Measurements from ENCODE around the gene TSPAN3.

Gene TSPAN3

DNA sequence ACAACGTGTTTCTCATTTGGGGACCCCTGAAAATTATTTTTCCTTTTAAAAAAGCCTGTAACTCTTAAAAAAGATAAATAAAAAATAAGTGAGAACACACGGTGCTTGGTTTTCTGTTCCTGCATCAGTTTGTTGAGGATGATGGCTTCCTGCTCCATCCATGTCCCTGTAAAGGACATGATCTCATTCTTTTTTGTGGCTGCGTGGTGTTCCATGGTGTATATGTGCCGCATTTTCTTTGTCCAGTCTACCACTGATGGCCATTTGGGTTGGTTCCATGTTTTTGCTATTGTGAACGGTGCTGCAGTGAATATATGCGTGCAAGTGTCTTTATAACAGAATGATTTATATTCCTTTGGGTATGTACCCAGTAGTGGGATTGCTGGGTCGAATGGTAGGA, 2.3 kb downstream of the TSPAN3 start:
- Histone ChIP-seq H3K4me1 (ENCODE audit: control insufficient read depth, insufficient read depth, low read length) (peaks cover 4% of the 10 kb centered on the region), H3K36me3 (ENCODE audit: control insufficient read depth, insufficient read depth, low read length) (no peaks in the 10 kb centered on the region), H3K27me3 (ENCODE audit: control insufficient read depth, insufficient read depth, low read length) (no peaks in the 10 kb centered on the region), H3K4me3 (ENCODE audit: low read length) (no peak overlapping the region), H3K27ac (ENCODE audit: low read length) (no peak overlapping the region), H3K9me3 (ENCODE audit: control insufficient read depth, insufficient read depth, low read length) (no peaks in the 10 kb centered on the region)
- no peak for DNase-seq (ENCODE audit: low read depth, low spot score)
- WGBS (ENCODE audit: insufficient coverage, insufficient read length), result no CpG with 5 or more reads among the region's 7 CpGs

DNA sequence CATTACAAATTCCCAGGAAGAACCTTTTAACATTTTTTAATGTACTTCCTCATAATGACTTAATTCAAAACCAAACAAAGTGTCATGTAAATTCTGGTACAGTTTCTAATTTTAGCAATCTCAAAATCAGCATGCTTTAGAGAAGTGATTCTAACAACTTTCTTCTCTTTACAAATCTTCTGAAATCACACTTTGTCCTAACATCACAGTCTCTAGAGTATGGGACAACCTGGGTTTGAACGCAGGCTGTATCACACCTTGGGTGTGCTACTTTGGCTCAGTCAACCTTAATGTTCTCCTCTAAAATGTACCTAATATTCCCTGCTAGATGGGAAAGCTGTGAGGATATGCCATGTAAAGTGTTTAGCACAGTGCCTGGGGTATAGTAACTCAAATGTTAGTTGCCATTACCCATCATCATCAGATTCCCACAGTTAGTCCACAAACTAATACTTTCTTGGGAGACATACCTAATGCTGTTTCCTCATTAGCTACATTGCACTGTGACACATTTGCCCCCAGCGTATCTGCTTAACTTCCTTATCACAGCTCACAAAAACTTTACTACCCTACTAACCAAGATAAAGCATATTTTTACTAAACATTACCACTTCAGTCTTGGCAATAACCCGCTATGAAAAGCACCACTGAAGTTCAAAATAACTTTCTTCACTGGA, 3.1 kb downstream of the TSPAN3 start:
- Histone ChIP-seq H3K4me1 (ENCODE audit: control insufficient read depth, insufficient read depth, low read length) (peaks cover 4% of the 10 kb centered on the region), H3K9me3 (ENCODE audit: control insufficient read depth, insufficient read depth, low read length) (no peaks in the 10 kb centered on the region), H3K27me3 (ENCODE audit: control insufficient read depth, insufficient read depth, low read length) (no peaks in the 10 kb centered on the region), H3K27ac (ENCODE audit: low read length) (no peak overlapping the region), H3K36me3 (ENCODE audit: control insufficient read depth, insufficient read depth, low read length) (no peaks in the 10 kb centered on the region), H3K4me3 (ENCODE audit: low read length) (no peak overlapping the region)
- DNase-seq (ENCODE audit: low read depth, low spot score), result no peak
- 100% methylated on average over 1 of the region's 3 CpGs for WGBS (ENCODE audit: insufficient coverage, insufficient read length)

DNA sequence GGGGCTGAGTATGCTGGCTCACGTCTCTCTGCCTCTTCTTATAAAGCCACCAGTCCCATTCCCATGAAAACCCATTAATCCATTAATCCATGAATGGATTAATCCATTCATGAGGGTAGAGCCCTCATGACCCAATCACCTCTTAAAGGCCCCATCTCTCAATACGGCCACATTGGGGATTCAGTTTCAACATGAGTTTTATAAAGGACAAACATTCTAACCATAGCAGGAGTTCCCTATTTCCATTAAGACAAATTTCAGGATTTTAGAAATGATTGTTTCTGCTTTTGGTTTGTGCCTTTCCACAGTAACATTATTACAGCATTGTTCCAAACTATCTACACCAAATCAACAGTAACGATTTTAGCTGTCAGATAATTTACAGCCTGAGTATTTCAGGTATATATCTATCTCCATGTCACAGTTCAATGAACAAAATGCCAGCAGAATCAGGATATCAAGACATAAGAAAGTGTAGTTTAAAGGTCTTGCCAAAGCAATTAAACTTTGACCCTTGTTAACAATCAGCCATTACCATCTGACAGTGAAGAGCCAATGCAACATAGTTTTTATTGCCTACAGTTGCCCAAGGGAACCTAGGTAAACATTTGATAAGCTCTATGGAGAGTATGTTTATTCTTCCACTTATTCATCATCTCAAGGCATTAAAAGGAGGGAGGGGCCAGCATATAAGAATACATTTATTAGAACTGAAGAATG, 3.8 kb downstream of the TSPAN3 start:
- Histone ChIP-seq H3K27me3 (ENCODE audit: control insufficient read depth, insufficient read depth, low read length) (no peaks in the 10 kb centered on the region), H3K4me1 (ENCODE audit: control insufficient read depth, insufficient read depth, low read length) (peaks cover 4% of the 10 kb centered on the region), H3K36me3 (ENCODE audit: control insufficient read depth, insufficient read depth, low read length) (no peaks in the 10 kb centered on the region), H3K4me3 (ENCODE audit: low read length) (no peak overlapping the region), H3K27ac (ENCODE audit: low read length) (no peak overlapping the region), H3K9me3 (ENCODE audit: control insufficient read depth, insufficient read depth, low read length) (no peaks in the 10 kb centered on the region)
- DNase-seq (ENCODE audit: low read depth, low spot score), result no peak
- WGBS (ENCODE audit: insufficient coverage, insufficient read length), result no CpG with 5 or more reads among the region's 3 CpGs

DNA sequence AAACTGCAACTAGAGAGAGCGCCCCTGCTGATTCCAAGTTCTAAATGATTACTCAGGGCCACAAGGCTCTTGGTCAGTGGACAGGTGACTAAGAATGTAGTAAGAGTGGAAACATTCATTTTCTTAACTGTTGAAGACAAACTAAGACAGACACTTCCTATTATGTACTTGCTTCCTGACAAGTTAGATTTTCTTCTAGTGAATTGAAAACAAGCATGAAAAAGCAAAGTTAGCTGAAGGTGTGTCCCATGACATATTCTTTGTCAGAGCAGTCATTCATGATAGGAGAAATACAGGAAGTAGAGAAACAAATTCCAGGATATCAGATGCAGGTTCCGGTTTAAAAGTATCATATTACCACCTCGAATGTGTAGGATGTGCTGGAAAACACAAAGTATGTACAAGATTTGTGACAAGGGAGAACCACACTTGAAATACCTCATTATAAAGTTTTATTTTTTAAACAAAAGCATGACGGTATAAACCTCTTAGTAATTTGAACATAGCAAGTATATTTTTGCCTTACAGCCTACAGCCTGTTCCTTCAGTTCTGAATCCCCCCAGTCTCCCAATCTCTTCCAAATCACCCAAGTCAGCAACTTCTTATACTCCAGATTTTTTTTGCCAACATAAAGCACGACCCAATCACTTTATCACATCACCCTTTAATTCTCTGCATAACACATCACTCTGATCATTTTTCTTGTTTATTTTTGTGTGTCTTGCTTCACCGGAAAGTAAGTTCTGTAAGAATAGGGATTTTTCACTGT, 6.2 kb downstream of the TSPAN3 start:
- H3K36me3 ChIP-seq (ENCODE audit: control insufficient read depth, insufficient read depth, low read length), result no peaks in the 10 kb centered on the region
- WGBS (ENCODE audit: insufficient coverage, insufficient read length), result 100% methylated on average over 1 of the region's 6 CpGs

DNA sequence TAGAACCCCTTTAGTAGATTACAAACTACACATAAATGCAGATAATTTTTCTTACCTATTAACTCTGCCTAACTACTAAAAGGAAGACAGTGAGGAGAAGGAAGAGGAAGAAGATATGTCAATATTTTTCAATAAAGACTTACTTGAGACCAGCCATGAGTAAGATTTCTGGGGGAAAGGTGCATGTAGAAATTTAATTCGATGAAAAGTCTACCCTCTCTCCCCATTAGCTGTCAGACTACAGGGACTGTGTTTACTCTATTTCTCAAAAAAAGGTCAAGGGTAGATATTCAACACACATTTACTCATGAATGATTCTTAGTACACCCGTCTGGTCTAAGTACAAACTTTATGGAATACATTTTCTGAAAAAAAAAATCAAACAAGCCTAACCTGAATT, 6.8 kb downstream of the TSPAN3 start:
- Histone ChIP-seq H3K27ac (ENCODE audit: low read length) (no peak overlapping the region), H3K36me3 (ENCODE audit: control insufficient read depth, insufficient read depth, low read length) (no peaks in the 10 kb centered on the region), H3K4me1 (ENCODE audit: control insufficient read depth, insufficient read depth, low read length) (no peaks in the 10 kb centered on the region), H3K27me3 (ENCODE audit: control insufficient read depth, insufficient read depth, low read length) (no peaks in the 10 kb centered on the region), H3K9me3 (ENCODE audit: control insufficient read depth, insufficient read depth, low read length) (no peaks in the 10 kb centered on the region), H3K4me3 (ENCODE audit: low read length) (no peak overlapping the region)
- WGBS (ENCODE audit: insufficient coverage, insufficient read length), result no CpG with 5 or more reads among the region's 2 CpGs
- no peak for DNase-seq (ENCODE audit: low read depth, low spot score)

More for the DNA sequence above, 6.2 kb downstream of the TSPAN3 start:
- Histone ChIP-seq H3K27me3 (ENCODE audit: control insufficient read depth, insufficient read depth, low read length) (no peaks in the 10 kb centered on the region), H3K9me3 (ENCODE audit: control insufficient read depth, insufficient read depth, low read length) (no peaks in the 10 kb centered on the region), H3K27ac (ENCODE audit: low read length) (no peak overlapping the region), H3K4me3 (ENCODE audit: low read length) (no peak overlapping the region), H3K4me1 (ENCODE audit: control insufficient read depth, insufficient read depth, low read length) (peaks cover 3% of the 10 kb centered on the region)
- DNase-seq (ENCODE audit: low read depth, low spot score), result no peak

DNA sequence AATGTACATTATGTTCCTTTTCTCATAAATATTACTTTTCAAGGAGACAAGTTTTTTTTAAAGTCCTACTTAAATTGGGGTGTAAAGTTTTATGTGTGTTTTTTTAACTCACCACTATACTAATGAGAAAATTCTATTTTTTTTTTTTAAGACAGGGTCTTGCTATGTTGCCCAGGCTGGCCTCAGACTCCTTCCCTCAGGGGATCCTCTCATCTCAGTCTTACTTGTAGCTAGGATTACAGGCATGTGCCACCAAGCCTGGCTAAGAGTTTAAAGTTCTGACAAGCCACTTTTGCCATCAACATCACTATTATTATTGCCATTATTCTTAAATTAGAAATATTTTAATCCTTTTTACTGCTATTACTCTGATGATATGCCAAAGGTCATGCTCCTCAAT, 7.7 kb downstream of the TSPAN3 start:
- no peaks in the 10 kb centered on the region for H3K36me3 ChIP-seq (ENCODE audit: control insufficient read depth, insufficient read depth, low read length)
- no peaks in the 10 kb centered on the region for H3K9me3 ChIP-seq (ENCODE audit: control insufficient read depth, insufficient read depth, low read length)
- H3K4me3 ChIP-seq (ENCODE audit: low read length), result no peak overlapping the region
- no peak for DNase-seq (ENCODE audit: low read depth, low spot score)
- no peaks in the 10 kb centered on the region for H3K27me3 ChIP-seq (ENCODE audit: control insufficient read depth, insufficient read depth, low read length)
- no peaks in the 10 kb centered on the region for H3K4me1 ChIP-seq (ENCODE audit: control insufficient read depth, insufficient read depth, low read length)
- H3K27ac ChIP-seq (ENCODE audit: low read length), result no peak overlapping the region

DNA sequence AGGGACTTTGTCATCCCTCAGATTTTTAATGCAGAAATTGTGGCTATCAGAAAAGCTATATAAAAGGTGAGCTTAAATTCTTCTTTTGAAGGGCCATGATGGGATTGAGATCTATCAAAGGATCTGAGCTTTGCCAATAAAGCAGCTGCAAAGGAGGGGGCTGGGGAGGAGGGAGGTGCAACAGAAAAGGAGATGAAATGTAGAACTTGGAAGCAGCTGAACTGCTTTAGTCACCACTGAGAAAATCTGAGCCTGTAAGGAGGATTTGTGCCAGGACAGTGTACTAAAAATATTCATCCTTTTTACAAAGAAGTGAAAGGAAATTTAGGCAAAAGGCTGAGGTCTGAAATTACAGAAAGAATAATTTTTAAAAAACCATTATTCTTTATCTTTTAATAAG, 10.4 kb downstream of the TSPAN3 start:
- H3K9me3 ChIP-seq (ENCODE audit: control insufficient read depth, insufficient read depth, low read length), result no peaks in the 10 kb centered on the region
- no peak overlapping the region for H3K4me3 ChIP-seq (ENCODE audit: low read length)
- H3K4me1 ChIP-seq (ENCODE audit: control insufficient read depth, insufficient read depth, low read length), result no peaks in the 10 kb centered on the region
- no peak overlapping the region for H3K27ac ChIP-seq (ENCODE audit: low read length)
- H3K27me3 ChIP-seq (ENCODE audit: control insufficient read depth, insufficient read depth, low read length), result no peaks in the 10 kb centered on the region
- no peaks in the 10 kb centered on the region for H3K36me3 ChIP-seq (ENCODE audit: control insufficient read depth, insufficient read depth, low read length)
- DNase-seq (ENCODE audit: low read depth, low spot score), result no peak

DNA sequence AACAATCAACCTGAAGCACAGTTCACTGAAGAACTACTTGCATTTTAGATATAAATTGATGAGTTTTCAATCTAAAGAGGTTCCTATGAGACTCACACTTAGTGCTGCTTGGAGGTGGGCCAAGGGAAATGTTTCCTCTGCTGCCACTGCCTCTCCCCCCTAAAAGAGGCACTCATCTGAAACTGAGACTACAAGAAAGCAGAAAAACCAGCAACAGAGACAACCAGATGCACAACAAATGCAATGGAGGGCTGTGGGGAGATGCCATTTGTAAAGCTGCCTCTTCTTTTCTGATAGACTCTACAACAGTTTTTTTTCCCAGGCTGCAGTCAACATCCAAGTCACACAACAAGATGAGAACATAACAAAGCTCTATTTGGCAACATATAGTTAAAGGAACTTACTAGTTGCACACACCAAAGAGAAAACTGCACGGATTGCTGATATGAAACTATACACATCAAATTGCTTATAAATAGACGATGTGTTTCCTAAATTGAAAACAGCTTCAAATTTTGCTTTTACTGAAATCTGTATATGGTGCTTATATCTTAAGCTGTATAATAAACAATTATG, 11.0 kb downstream of the TSPAN3 start:
- WGBS (ENCODE audit: insufficient coverage, insufficient read length), result no CpG with 5 or more reads among the region's 2 CpGs
- no peaks in the 10 kb centered on the region for H3K4me1 ChIP-seq (ENCODE audit: control insufficient read depth, insufficient read depth, low read length)
- H3K4me3 ChIP-seq (ENCODE audit: low read length), result no peak overlapping the region
- no peak overlapping the region for H3K27ac ChIP-seq (ENCODE audit: low read length)
- no peaks in the 10 kb centered on the region for H3K36me3 ChIP-seq (ENCODE audit: control insufficient read depth, insufficient read depth, low read length)
- H3K9me3 ChIP-seq (ENCODE audit: control insufficient read depth, insufficient read depth, low read length), result no peaks in the 10 kb centered on the region
- no peak for DNase-seq (ENCODE audit: low read depth, low spot score)
- H3K27me3 ChIP-seq (ENCODE audit: control insufficient read depth, insufficient read depth, low read length), result no peaks in the 10 kb centered on the region

DNA sequence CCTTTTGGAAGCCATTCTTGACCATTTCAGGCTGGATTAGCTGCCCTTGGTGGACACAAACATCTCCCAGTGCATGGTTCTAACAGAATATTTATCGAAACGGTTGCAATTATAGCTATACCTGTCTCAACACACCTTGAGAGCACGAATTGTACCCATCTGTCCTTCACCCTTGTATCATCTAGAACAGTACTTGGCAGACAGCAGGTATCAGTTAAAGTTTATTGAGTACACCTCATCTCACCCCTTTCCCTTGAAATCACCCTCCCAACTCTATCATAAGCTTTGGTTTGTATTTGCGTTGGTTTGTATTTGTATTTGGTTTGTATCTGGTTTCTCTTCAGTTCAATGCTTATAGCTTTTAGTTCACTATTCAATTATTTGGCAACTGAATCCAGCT, 12.4 kb downstream of the TSPAN3 start:
- Histone ChIP-seq H3K27ac (ENCODE audit: low read length) (no peak overlapping the region), H3K36me3 (ENCODE audit: control insufficient read depth, insufficient read depth, low read length) (no peaks in the 10 kb centered on the region), H3K4me3 (ENCODE audit: low read length) (no peak overlapping the region), H3K27me3 (ENCODE audit: control insufficient read depth, insufficient read depth, low read length) (no peaks in the 10 kb centered on the region), H3K4me1 (ENCODE audit: control insufficient read depth, insufficient read depth, low read length) (no peaks in the 10 kb centered on the region), H3K9me3 (ENCODE audit: control insufficient read depth, insufficient read depth, low read length) (no peaks in the 10 kb centered on the region)
- no peak for DNase-seq (ENCODE audit: low read depth, low spot score)
- WGBS (ENCODE audit: insufficient coverage, insufficient read length), result no CpG with 5 or more reads among the region's 4 CpGs

DNA sequence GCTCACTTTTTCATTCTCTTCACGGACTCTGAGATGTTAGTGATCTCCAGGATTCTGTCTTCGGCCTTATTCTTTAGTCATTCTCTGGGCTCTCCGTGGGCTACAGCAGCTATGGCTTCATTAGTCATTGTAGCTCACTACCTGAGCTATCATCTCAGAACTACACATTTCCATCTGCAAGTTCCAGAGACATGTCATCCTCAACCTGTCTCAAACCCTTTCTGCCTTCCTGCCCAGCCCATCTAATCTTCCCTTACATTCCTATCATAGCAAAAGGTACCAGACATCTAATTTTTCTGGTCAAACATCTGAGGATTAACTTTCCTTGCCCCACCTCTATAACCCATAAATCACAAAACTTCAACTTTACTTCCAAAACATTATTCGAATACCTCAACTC, 13.2 kb downstream of the TSPAN3 start:
- WGBS (ENCODE audit: insufficient coverage, insufficient read length), result 100% methylated on average over 1 of the region's 4 CpGs
- H3K4me1 ChIP-seq (ENCODE audit: control insufficient read depth, insufficient read depth, low read length), result no peaks in the 10 kb centered on the region
- H3K27me3 ChIP-seq (ENCODE audit: control insufficient read depth, insufficient read depth, low read length), result no peaks in the 10 kb centered on the region
- no peaks in the 10 kb centered on the region for H3K36me3 ChIP-seq (ENCODE audit: control insufficient read depth, insufficient read depth, low read length)
- no peaks in the 10 kb centered on the region for H3K9me3 ChIP-seq (ENCODE audit: control insufficient read depth, insufficient read depth, low read length)
- H3K27ac ChIP-seq (ENCODE audit: low read length), result no peak overlapping the region
- H3K4me3 ChIP-seq (ENCODE audit: low read length), result no peak overlapping the region
- DNase-seq (ENCODE audit: low read depth, low spot score), result no peak
